SK-N-MC (cell line): ENCODE data around the gene MAMDC4.
"Not testable (repeated sequence)": the region's sequence is repeated elsewhere in the genome, so short reads cannot be mapped to it uniquely, and the experiment has no call there.

Experiments used
- DNase-seq: peaks from one replicate; pipeline ENCODE4 v3.0.0-alpha.2; 2011; ENCODE audit warnings: low read depth, low spot score
- H3K27ac ChIP-seq: fragments of 200-600 bp; sonication (generic); 2 replicates; pipeline ENCODE4 v1.5.1; 2016; ENCODE audit warnings: mixed run types
- H3K36me3 ChIP-seq: fragments of 200-600 bp; sonication (generic); 2 replicates; pipeline ENCODE4 v1.6.1; 2017; ENCODE audit warnings: antibody characterized with exemption, low read length, mixed read lengths; ENCODE audit not compliant: insufficient read depth
- H3K4me3 ChIP-seq: fragments of 200-600 bp; sonication (generic); 2 replicates; pipeline ENCODE4 v1.5.1; 2016
- H3K9ac ChIP-seq: fragments of 200-600 bp; sonication (generic); 2 replicates; pipeline ENCODE4 v1.8.0; 2017; ENCODE audit warnings: mixed run types, mixed read lengths; ENCODE audit not compliant: insufficient read length
- H3K9me3 ChIP-seq: fragments of 200-600 bp; sonication (generic); 2 replicates; pipeline ENCODE4 v1.6.1; 2017; ENCODE audit warnings: low read depth, mild to moderate bottlenecking, antibody characterized with exemption, low read length, moderate library complexity, mixed read lengths
- EZH2 ChIP-seq: fragments of 200-600 bp; sonication (generic); IDR thresholded peaks from one replicate; pipeline ENCODE4 v1.6.1; 2017; ENCODE audit warnings: antibody characterized with exemption
- FOXP2 ChIP-seq: optimal IDR thresholded peaks from 2 replicates; pipeline ENCODE3; 2011; ENCODE audit warnings: mild to moderate bottlenecking, moderate library complexity; ENCODE audit not compliant: insufficient read depth; ENCODE audit errors: extremely low read length, control extremely low read depth
- POLR2AphosphoS5 ChIP-seq: IDR thresholded peaks from 2 replicates; pipeline ENCODE4 v1.6.1; 2012; ENCODE audit warnings: mild to moderate bottlenecking, low read depth, low read length, borderline replicate concordance

The MAMDC4 gene

GRCh38 chr9:136828474-136829140 lies 23.5 kb upstream of the MAMDC4 start:
- TF ChIP-seq EZH2 (no peak), FOXP2 (no peak), POLR2AphosphoS5 (no peak; the same call in 1 of the 2 replicates)
- Histone ChIP-seq H3K27ac (no peak overlapping the region), H3K36me3 (peaks cover 62% of the 10 kb centered on the region; the same call in 1 of the 2 replicates), H3K9ac (no peak overlapping the region), H3K9me3 (no peaks in the 10 kb centered on the region), H3K4me3 (no peak overlapping the region)
- DNase-seq: no peak

- Histone ChIP-seq H3K36me3 (peaks cover 62% of the 10 kb centered on the region; the same call in 1 of the 2 replicates), H3K4me3 (no peak overlapping the region), H3K9me3 (no peaks in the 10 kb centered on the region), H3K9ac (no peak overlapping the region), H3K27ac (no peak overlapping the region)
- no peak for DNase-seq
- no peak for TF ChIP-seq FOXP2
- no peak; the same call in 1 of the 2 replicates for TF ChIP-seq POLR2AphosphoS5
- TF ChIP-seq EZH2: no peak
These were observed 22.7 kb upstream of the MAMDC4 start for GRCh38 chr9:136829412-136829811.

GRCh38 chr9:136829981-136830885 lies 21.9 kb upstream of the MAMDC4 start:
- H3K9ac ChIP-seq: no peak overlapping the region
- no peak overlapping the region for H3K27ac ChIP-seq
- H3K36me3 ChIP-seq: peaks cover 56% of the 10 kb centered on the region; the same call in 1 of the 2 replicates
- H3K4me3 ChIP-seq: no peak overlapping the region
- DNase-seq: no peak
- TF ChIP-seq POLR2AphosphoS5: no peak
- TF ChIP-seq FOXP2: no peak
- TF ChIP-seq EZH2: no peak
- H3K9me3 ChIP-seq: no peaks in the 10 kb centered on the region

- H3K9me3 ChIP-seq: no peaks in the 10 kb centered on the region
- no peak for DNase-seq
- no peak overlapping the region for H3K9ac ChIP-seq
- peaks cover 48% of the 10 kb centered on the region; the same call in 1 of the 2 replicates for H3K36me3 ChIP-seq
- no peak overlapping the region for H3K4me3 ChIP-seq
- no peak for TF ChIP-seq FOXP2
- TF ChIP-seq POLR2AphosphoS5: no peak
- TF ChIP-seq EZH2: no peak
- 0 out of 2 replicates have a peak overlapping the region, but pooled peaks have one; percentile 13 for H3K27ac ChIP-seq
These were observed 21.0 kb upstream of the MAMDC4 start for GRCh38 chr9:136831002-136831719.

- Histone ChIP-seq H3K4me3 (no peak overlapping the region), H3K36me3 (peaks cover 43% of the 10 kb centered on the region; the same call in 1 of the 2 replicates), H3K9ac (no peak overlapping the region), H3K9me3 (no peaks in the 10 kb centered on the region), H3K27ac (no peak overlapping the region)
- no peak for DNase-seq
- TF ChIP-seq POLR2AphosphoS5 (no peak), FOXP2 (no peak), EZH2 (no peak)
These were observed 20.4 kb upstream of the MAMDC4 start for GRCh38 chr9:136831720-136832104.

DNA sequence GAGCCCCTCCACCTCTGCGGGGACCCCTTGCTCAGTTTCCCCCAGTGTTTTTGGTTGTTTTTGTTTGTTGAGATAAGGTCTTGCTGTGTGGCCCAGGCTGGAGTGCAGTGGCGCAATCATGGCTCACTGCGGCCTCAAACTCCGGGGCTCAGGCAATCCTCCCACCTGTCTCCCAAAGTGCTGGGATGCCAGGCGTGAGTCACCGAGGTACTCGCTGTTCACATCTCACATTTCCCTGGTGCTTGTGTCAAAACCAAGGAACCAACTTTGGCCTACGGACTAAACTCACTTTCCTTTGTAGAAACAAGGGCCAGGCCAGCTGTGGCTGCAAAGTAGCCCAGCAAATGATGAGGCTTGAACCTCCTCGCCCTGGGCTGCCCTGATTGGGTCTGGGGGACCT lies 19.6 kb upstream of the MAMDC4 start:
- H3K9ac ChIP-seq: no peak overlapping the region
- H3K4me3 ChIP-seq: no peak overlapping the region
- H3K27ac ChIP-seq: no peak overlapping the region
- DNase-seq: no peak
- H3K9me3 ChIP-seq: no peaks in the 10 kb centered on the region
- no peak for TF ChIP-seq EZH2
- no peak for TF ChIP-seq FOXP2
- TF ChIP-seq POLR2AphosphoS5: no peak
- H3K36me3 ChIP-seq: peaks cover 40% of the 10 kb centered on the region; the same call in 1 of the 2 replicates

GRCh38 chr9:136833381-136834048 lies 18.6 kb upstream of the MAMDC4 start:
- DNase-seq, H3K9ac ChIP-seq, H3K4me3 ChIP-seq, H3K9me3 ChIP-seq: not testable (repeated sequence)
- Histone ChIP-seq H3K27ac (peak overlapping the region; percentile 38; the same call in 1 of the 2 replicates), H3K36me3 (peaks cover 35% of the 10 kb centered on the region; the same call in 1 of the 2 replicates)
